Neural crest cell (in vitro differentiated cells): ENCODE results near the gene SPINDOC. TPM values are rescaled to one million over a fixed set of nuclear protein-coding genes. Genes with fewer than 3 reads are reported as not detected.
"Not testable (repeated sequence)": the region's sequence is repeated elsewhere in the genome, so short reads cannot be mapped to it uniquely, and the experiment has no call there.

Experiments
- DNase-seq: peaks from one replicate; pipeline ENCODE4 v3.0.0; 2021; ENCODE audit warnings: low read depth, mixed read lengths, low spot score
- H3K27ac Mint-ChIP-seq: one replicate; pipeline ENCODE4 v1.8.0; 2021; ENCODE audit warnings: mild to moderate bottlenecking, mixed read lengths; ENCODE audit not compliant: unreplicated experiment
- H3K27me3 Mint-ChIP-seq: 2 replicates; pipeline ENCODE4 v1.8.0; 2021; ENCODE audit warnings: low read depth, mild to moderate bottlenecking, mixed read lengths
- H3K36me3 Mint-ChIP-seq: 2 replicates; pipeline ENCODE4 v1.8.0; 2021; ENCODE audit warnings: low read depth, mild to moderate bottlenecking, mixed read lengths
- H3K4me1 Mint-ChIP-seq: 2 replicates; pipeline ENCODE4 v1.8.0; 2021; ENCODE audit warnings: mixed read lengths
- H3K4me3 Mint-ChIP-seq: one replicate; pipeline ENCODE4 v1.8.0; 2021; ENCODE audit warnings: mild to moderate bottlenecking, mixed read lengths
- H3K9me3 Mint-ChIP-seq: 2 replicates; pipeline ENCODE4 v1.8.0; 2021; ENCODE audit warnings: mixed read lengths
- total RNA-seq: library from RNA; stranded (reverse); gene quantifications from 2 replicates; pipeline ENCODE4 v1.2.1, GENCODE V29; 2021
- TF ChIP-seq, protein P1 (sequence below): fragments of 200-600 bp; sonication (generic); conservative IDR thresholded peaks from 2 replicates; pipeline ENCODE4 v1.5.0; 2021; ENCODE audit warnings: antibody characterized with exemption, mild to moderate bottlenecking

The SPINDOC gene
- total RNA-seq, 1 donor from 2014 or later: 104 TPM

GRCh38 chr11:63800921-63801320 lies 12.3 kb upstream of the SPINDOC start:
- TF ChIP-seq, protein P1, sequence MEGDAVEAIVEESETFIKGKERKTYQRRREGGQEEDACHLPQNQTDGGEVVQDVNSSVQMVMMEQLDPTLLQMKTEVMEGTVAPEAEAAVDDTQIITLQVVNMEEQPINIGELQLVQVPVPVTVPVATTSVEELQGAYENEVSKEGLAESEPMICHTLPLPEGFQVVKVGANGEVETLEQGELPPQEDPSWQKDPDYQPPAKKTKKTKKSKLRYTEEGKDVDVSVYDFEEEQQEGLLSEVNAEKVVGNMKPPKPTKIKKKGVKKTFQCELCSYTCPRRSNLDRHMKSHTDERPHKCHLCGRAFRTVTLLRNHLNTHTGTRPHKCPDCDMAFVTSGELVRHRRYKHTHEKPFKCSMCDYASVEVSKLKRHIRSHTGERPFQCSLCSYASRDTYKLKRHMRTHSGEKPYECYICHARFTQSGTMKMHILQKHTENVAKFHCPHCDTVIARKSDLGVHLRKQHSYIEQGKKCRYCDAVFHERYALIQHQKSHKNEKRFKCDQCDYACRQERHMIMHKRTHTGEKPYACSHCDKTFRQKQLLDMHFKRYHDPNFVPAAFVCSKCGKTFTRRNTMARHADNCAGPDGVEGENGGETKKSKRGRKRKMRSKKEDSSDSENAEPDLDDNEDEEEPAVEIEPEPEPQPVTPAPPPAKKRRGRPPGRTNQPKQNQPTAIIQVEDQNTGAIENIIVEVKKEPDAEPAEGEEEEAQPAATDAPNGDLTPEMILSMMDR: no peak
- Mint-ChIP-seq H3K9me3 (peaks cover 5% of the 10 kb centered on the region), H3K27ac (no peak overlapping the region), H3K36me3 (peaks cover 2% of the 10 kb centered on the region), H3K27me3 (no peaks in the 10 kb centered on the region), H3K4me1 (peaks cover 6% of the 10 kb centered on the region), H3K4me3 (no peak overlapping the region)
- no peak for DNase-seq

- Mint-ChIP-seq H3K36me3 (no peaks in the 10 kb centered on the region), H3K4me1 (peaks cover 6% of the 10 kb centered on the region), H3K27ac (peak overlapping the region; percentile 50), H3K4me3 (no peak overlapping the region), H3K9me3 (peaks cover 2% of the 10 kb centered on the region), H3K27me3 (no peaks in the 10 kb centered on the region)
- TF ChIP-seq, protein P1: no peak
- no peak for DNase-seq
Measured at GRCh38 chr11:63802637-63803414, 10.4 kb upstream of the SPINDOC start.

DNA sequence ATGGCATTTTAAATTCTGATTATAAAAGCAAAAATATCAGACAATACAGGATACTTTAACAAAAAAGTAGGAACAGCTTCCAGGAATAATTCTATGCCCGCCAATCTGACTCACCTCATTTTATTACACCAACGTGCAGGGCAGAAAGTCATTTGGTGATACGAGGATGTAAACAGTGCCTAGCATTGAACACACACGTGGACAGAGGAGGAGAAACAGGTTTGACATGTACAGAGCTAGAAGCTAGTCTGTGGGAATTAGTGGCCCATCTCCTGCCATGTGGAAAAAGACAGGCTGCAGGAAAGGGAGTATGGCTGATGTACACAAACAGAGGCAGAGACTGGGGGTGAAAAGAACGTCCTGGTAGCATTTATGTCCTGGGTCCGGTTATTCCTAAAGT lies 9.0 kb upstream of the SPINDOC start:
- no peaks in the 10 kb centered on the region for H3K36me3 Mint-ChIP-seq
- TF ChIP-seq, protein P1: no peak
- no peaks in the 10 kb centered on the region for H3K27me3 Mint-ChIP-seq
- peaks cover 2% of the 10 kb centered on the region for H3K9me3 Mint-ChIP-seq
- no peak for DNase-seq
- H3K27ac Mint-ChIP-seq: no peak overlapping the region
- H3K4me3 Mint-ChIP-seq: no peak overlapping the region
- peaks cover 6% of the 10 kb centered on the region for H3K4me1 Mint-ChIP-seq

GRCh38 chr11:63805844-63806415 lies 7.3 kb upstream of the SPINDOC start:
- Mint-ChIP-seq H3K36me3 (no peaks in the 10 kb centered on the region), H3K4me3 (no peak overlapping the region), H3K27ac (no peak overlapping the region), H3K9me3 (peaks cover 2% of the 10 kb centered on the region), H3K4me1 (peaks cover 6% of the 10 kb centered on the region), H3K27me3 (no peaks in the 10 kb centered on the region)
- TF ChIP-seq, protein P1: no peak
- DNase-seq: no peak

DNA sequence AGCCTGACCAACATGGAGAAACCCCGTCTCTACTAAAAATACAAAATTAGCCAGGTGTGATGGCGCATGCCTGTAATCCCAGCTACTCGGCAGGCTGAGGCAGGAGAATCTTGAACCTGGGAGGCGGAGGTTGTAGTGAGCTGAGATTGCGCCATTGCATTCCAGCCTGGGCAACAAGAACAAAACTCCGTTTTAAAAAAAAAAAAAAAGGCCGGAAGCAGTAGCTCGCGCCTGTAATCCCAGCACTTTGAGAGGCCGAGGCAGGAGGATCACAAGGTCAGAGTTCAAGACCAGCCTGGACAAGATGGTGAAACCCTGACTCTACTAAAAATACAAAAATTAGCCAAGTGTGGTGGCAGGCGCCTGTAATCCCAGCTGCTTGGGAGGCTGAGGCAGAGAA lies 2.9 kb upstream of the SPINDOC start:
- H3K4me3 Mint-ChIP-seq, H3K36me3 Mint-ChIP-seq, H3K9me3 Mint-ChIP-seq, DNase-seq, H3K27ac Mint-ChIP-seq, H3K27me3 Mint-ChIP-seq: not testable (repeated sequence)
- H3K4me1 Mint-ChIP-seq: peaks cover 27% of the 10 kb centered on the region

- Mint-ChIP-seq H3K36me3 (peaks cover 7% of the 10 kb centered on the region), H3K27ac (no peak overlapping the region), H3K4me1 (peaks cover 37% of the 10 kb centered on the region), H3K9me3 (no peaks in the 10 kb centered on the region), H3K27me3 (no peaks in the 10 kb centered on the region), H3K4me3 (peak overlapping the region; percentile 89)
- TF ChIP-seq, protein P1: no peak
- no peak for DNase-seq
Measured at GRCh38 chr11:63811522-63811921, 1.7 kb upstream of the SPINDOC start.
